Tibial nerve (tissue), 4 donors: ENCODE results near the gene DCUN1D2. TPM values are rescaled to one million over a fixed set of nuclear protein-coding genes. Genes with fewer than 3 reads are reported as not detected.

ENCODE experiments used
- DNase-seq, 2 donors: peaks; one replicate each; pipeline ENCODE4 v3.0.0-alpha.2; 2019; ENCODE audit warnings: low spot score in 2 of 2
- H3K27ac ChIP-seq, 4 donors: fragments of 200-600 bp; sonication (generic) in 3 of 4; one replicate each; pipeline ENCODE4 v1.5.1; 2017 to 2019; ENCODE audit warnings: mild to moderate bottlenecking in 1 of 4
- H3K27me3 ChIP-seq, 2 donors: fragments of 200-600 bp; sonication (generic) in 1 of 2; one replicate each; pipeline versions ENCODE4 v1.5.1 to v1.6.0; 2017 to 2019
- H3K36me3 ChIP-seq, 3 donors: fragments of 200-600 bp; sonication (generic); one replicate each; pipeline ENCODE4 v1.5.1; 2018 to 2019
- H3K4me1 ChIP-seq, 4 donors: fragments of 200-600 bp; sonication (generic) in 3 of 4; one replicate each; pipeline ENCODE4 v1.5.1; 2017 to 2019
- H3K4me3 ChIP-seq, 4 donors: fragments of 200-600 bp; sonication (generic) in 3 of 4; one replicate each; pipeline ENCODE4 v1.5.1; 2017 to 2019; ENCODE audit warnings: mild to moderate bottlenecking in 1 of 4, moderate library complexity in 1 of 4
- H3K9me3 ChIP-seq, 4 donors: fragments of 200-600 bp; sonication (generic) in 3 of 4; one replicate each; pipeline ENCODE4 v1.5.1; 2017 to 2019
- CTCF ChIP-seq, 5 experiments: fragments of 200-600 bp in 3 of 5; fragments of 450-650 bp in 2 of 5; sonication (generic) in 3 of 5; IDR thresholded peaks; one replicate each; pipeline ENCODE4 v1.5.1; 2016 to 2019; ENCODE audit warnings: antibody characterized with exemption in 5 of 5, mild to moderate bottlenecking in 3 of 5, moderate library complexity in 2 of 5
- EP300 ChIP-seq, 2 donors: sonication (generic); formaldehyde crosslinking; IDR thresholded peaks; one replicate each; pipeline ENCODE4 v1.6.1; 2017; ENCODE audit warnings: antibody characterized with exemption in 2 of 2, mild to moderate bottlenecking in 1 of 2
- POLR2A ChIP-seq, 2 donors: fragments of 450-650 bp; IDR thresholded peaks; one replicate each; pipeline ENCODE4 v1.6.1; 2017; ENCODE audit warnings: antibody characterized with exemption in 2 of 2, mild to moderate bottlenecking in 2 of 2, moderate library complexity in 2 of 2
- WGBS, 2 donors: methylation state at CpG; one replicate each; pipeline ENCODE4 v1.1.5; 2018; 5-methylcytosine and 5-hydroxymethylcytosine counted together
- small RNA-seq: library from RNA; depleted of rRNA; stranded (forward); fragments of <200 nt; gene quantifications from one replicate; pipeline ENCODE3, GENCODE V24; 2016
- total RNA-seq, 4 donors: library from RNA; depleted of rRNA; stranded (reverse); fragments of >200 nt; gene quantifications; one replicate each; pipeline ENCODE4 v1.1.0, GENCODE V29; 2016

The DCUN1D2 gene
- total RNA-seq, 4 donors from 2014 or later = 16.3 to 28.0 (median 21.0) TPM

GRCh38 chr13:113408562-113408961 is 81.9 kb downstream of the DCUN1D2 start:
- Histone ChIP-seq H3K4me1 (peaks cover 0 to 10% (median 0%) of the 10 kb centered on the region in 4 donors), H3K9me3 (no peaks in the 10 kb centered on the region), H3K4me3 (no peak overlapping the region), H3K27me3 (peaks cover 0 to 24% of the 10 kb centered on the region in 2 donors), H3K27ac (peak overlapping the region in 3 of 4 donors; percentile 10 to 82 (median 36)), H3K36me3 (no peaks in the 10 kb centered on the region)
- DNase-seq = no peak
- no peak for TF ChIP-seq CTCF (IDR thresholded peaks at IDR 0.05)
- TF ChIP-seq EP300 (IDR thresholded peaks at IDR 0.05) = no peak
- TF ChIP-seq POLR2A (IDR thresholded peaks at IDR 0.05) = no peak
- WGBS, 2 donors = 58 to 63% methylated on average over 3 of the region's 3 CpGs

- Histone ChIP-seq H3K27ac (peak overlapping the region in 3 of 4 donors; percentile 4 to 82 (median 48)), H3K36me3 (no peaks in the 10 kb centered on the region), H3K9me3 (no peaks in the 10 kb centered on the region), H3K4me1 (peaks cover 0 to 10% (median 0%) of the 10 kb centered on the region in 4 donors), H3K4me3 (no peak overlapping the region), H3K27me3 (peaks cover 0 to 30% of the 10 kb centered on the region in 2 donors)
- TF ChIP-seq EP300 (IDR thresholded peaks at IDR 0.05) = no peak
- no peak for TF ChIP-seq CTCF (IDR thresholded peaks at IDR 0.05)
- no peak for TF ChIP-seq POLR2A (IDR thresholded peaks at IDR 0.05)
- peak in 1 of 2 donors; percentile 11 for DNase-seq
- 69% methylated on average over 41 of the region's 41 CpGs for WGBS, 2 donors
Measured at GRCh38 chr13:113407531-113408393, 82.7 kb downstream of the DCUN1D2 start.

GRCh38 chr13:113407103-113407530 is 83.4 kb downstream of the DCUN1D2 start:
- no peak for TF ChIP-seq CTCF (IDR thresholded peaks at IDR 0.05)
- no peak for TF ChIP-seq POLR2A (IDR thresholded peaks at IDR 0.05)
- no peak for TF ChIP-seq EP300 (IDR thresholded peaks at IDR 0.05)
- Histone ChIP-seq H3K27ac (peak overlapping the region in 3 of 4 donors; percentile 4 to 82 (median 48)), H3K9me3 (no peaks in the 10 kb centered on the region), H3K4me1 (peaks cover 0 to 10% (median 0%) of the 10 kb centered on the region in 4 donors), H3K4me3 (no peak overlapping the region), H3K36me3 (no peaks in the 10 kb centered on the region), H3K27me3 (peaks cover 0 to 30% of the 10 kb centered on the region in 2 donors)
- no peak for DNase-seq
- 80 to 87% methylated on average over 5 to 18 of the region's 21 CpGs for WGBS, 2 donors

- DNase-seq = peak in 1 of 2 donors; percentile 2
- peak overlapping the region in 3 of 4 donors; percentile 12 to 82 (median 53) for H3K27ac ChIP-seq
- no peaks in the 10 kb centered on the region for H3K9me3 ChIP-seq
- TF ChIP-seq POLR2A (IDR thresholded peaks at IDR 0.05) (no peak), CTCF (IDR thresholded peaks at IDR 0.05) (no peak), EP300 (IDR thresholded peaks at IDR 0.05) (peak in 1 of 2 donors; percentile 40)
- H3K4me3 ChIP-seq = peak overlapping the region in 2 of 4 donors; percentile 20 to 33
- no peaks in the 10 kb centered on the region for H3K36me3 ChIP-seq
- H3K27me3 ChIP-seq = peaks cover 0 to 30% of the 10 kb centered on the region in 2 donors
- peaks cover 0 to 10% (median 0%) of the 10 kb centered on the region in 4 donors for H3K4me1 ChIP-seq
- 55 to 58% methylated on average over 26 to 28 of the region's 28 CpGs for WGBS, 2 donors
Measured at GRCh38 chr13:113406321-113407102, 84.0 kb downstream of the DCUN1D2 start.

Small RNA genes within 50 kb of the gene (small RNA-seq; reads per million reads assigned to genes)
- gene RNU1-16P = not detected

Other genes starting within 250 kb of the DCUN1D2 start
- 100 to 1,000 TPM; 114 to 166 (median 130) TPM for gene LAMP1, start 193.5 kb downstream of the DCUN1D2 start, total RNA-seq
- gene GRTP1, start 126.6 kb downstream of the DCUN1D2 start, total RNA-seq = 10 to 100 TPM in 2 of 4 donors, 1 to 10 TPM in 2; 9.0 to 19.2 (median 9.9) TPM
- gene ADPRHL1, start 37.2 kb downstream of the DCUN1D2 start, total RNA-seq = 10 to 100 TPM in 2 of 4 donors, 1 to 10 TPM in 2; 6.9 to 15.5 (median 12.6) TPM
- gene TFDP1, start 94.0 kb upstream of the DCUN1D2 start, total RNA-seq = 10 to 100 TPM; 19.2 to 45.3 (median 34.1) TPM
- not detected for gene ATP4B, start 167.5 kb upstream of the DCUN1D2 start, total RNA-seq
- not detected for gene GRK1, start 176.5 kb upstream of the DCUN1D2 start, total RNA-seq